Measurements from ENCODE around the gene ODC1. TPM values are rescaled to one million over a fixed set of nuclear protein-coding genes. Genes with fewer than 3 reads are reported as not detected.
A peak's percentile ranks its signal among the peaks of the same experiment; 100 is the strongest.
"Not testable (repeated sequence)": the region's sequence is repeated elsewhere in the genome, so short reads cannot be mapped to it uniquely, and the experiment has no call there.

The ODC1 gene
- 58.0 TPM for total RNA-seq
- long read RNA-seq, transcript ODC1-201 (12 exons, 2,653 nt): major isoform, 151 of 185 reads
- long read RNA-seq, partial matches to known transcripts: 24 of 185 reads
- long read RNA-seq, other reads (novel, unspliced or antisense): 10 of 185 reads

DNA sequence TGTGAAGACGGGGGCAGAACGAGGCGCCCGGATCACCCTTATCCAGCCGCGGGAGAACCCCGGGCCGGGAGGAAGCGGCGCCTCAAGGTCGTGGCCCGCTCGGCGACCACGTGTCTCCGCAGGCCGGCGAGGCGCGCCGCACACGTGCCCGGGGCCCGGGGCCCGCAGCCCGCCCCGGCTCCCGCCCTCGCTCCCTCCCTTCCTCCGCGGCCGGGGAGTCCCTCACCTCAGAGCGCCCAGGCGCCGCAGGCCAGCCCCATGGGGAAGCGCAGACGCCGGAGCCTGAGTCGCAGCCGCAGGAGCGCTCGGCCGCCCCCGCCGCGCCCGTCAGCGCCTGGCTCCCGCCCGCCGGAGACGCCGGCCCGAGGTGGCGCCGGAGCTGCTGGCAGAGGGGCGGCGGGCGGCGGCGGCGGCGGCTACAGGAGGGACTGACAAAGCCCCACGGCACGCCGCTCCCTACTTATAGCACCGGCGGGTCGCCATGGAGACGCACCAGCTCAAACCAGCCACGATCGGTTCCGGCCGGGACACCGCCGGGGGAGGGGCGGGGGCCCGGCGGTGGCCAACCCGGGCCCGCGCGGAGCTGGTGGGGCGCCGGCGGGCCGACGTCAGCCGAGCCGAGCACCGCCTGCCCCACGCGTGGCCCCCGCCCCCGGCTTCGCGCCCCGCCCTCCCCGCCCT, at the start of gene ODC1:
Gene ODC1, minus strand, starts transcription at position 433 of the 681 bp plus-strand sequence. CDS start 3,295 bp downstream, outside the sequence.
- intact Hi-C loops (cut with DNase I): no loop called here
- peak; percentile 97 for DNase-seq (ENCODE audit: low spot score)

DNA sequence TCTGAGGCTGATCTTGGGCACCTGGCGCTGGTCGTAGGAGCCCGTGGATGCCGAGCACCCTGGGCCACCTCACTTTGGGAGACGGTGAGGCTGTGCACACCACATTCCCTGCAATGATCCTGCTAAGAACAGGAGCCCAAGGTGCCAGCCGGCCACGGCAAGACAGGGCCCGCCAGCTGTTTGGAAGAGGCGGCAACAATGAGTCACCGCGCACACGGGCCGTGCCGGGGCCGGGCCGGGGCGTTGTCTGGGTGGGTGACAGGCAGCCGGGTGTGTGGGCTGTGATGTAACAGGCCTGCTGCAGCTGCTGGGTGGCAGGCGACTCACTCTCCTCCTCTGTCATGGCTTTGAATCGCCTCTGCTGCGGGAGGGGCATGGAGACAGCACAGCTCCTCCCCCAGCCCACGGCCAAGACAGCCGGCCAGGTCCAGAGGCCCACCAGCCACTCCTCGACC, 49.7 kb upstream of the ODC1 start:
- intact Hi-C loops (cut with DNase I): no loop called here

DNA sequence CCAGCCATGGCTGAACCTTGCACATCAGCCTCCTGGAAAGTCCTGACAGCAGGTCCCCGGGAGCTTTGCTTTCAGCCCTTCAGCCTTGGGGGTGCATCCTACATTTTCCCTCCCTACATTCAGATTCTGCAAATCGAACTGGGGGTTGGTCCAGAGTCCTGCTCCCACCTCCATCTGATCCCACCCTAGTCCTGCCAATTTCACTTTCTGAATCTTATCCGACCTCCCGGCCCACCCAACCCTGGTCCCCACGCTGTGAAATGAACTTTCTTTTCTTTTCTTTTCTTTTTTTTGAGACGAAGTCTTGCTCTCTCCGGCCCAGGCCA, 47.8 kb upstream of the ODC1 start:
- intact Hi-C loops (cut with DNase I): no loop called here
- DNase-seq (ENCODE audit: low spot score): peak; percentile 26

More for the DNA sequence above, 49.7 kb upstream of the ODC1 start:
- peak; percentile 71 for DNase-seq (ENCODE audit: low spot score)

DNA sequence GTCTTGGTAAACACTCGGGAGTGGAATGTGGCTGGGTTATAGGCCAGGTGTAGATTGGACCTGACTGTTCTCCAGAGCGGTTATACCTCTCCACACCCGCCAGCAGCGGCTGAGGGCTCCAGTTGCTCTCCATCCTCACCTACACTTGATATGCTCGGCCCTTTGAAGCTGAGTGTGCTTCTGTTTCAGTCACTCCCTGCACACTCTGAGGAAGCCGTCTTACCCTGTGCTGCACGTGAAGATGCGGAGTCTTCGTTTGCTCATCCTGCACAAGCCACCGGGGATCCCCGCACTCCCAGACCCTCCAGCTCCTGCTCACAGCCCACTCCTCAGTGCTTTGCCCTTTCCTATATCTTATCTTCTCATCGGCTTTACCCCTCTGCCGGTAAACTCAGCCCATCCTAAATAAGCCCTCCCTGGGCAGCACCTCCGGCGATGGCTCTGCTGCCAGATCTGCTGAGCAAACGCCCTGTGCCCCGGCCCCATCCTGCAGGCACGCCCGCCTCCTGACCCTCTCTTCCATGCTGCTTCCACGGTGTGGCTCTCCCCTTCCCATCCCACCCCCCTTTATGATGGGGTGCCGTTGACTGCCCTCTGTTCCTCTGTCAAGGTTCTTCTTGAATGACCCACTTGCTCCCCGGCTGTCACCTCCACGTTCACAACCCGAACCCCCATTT, 47.3 kb upstream of the ODC1 start:
- intact Hi-C loops (cut with DNase I): no loop called here
- peak; percentile 65 for DNase-seq (ENCODE audit: low spot score)

DNA sequence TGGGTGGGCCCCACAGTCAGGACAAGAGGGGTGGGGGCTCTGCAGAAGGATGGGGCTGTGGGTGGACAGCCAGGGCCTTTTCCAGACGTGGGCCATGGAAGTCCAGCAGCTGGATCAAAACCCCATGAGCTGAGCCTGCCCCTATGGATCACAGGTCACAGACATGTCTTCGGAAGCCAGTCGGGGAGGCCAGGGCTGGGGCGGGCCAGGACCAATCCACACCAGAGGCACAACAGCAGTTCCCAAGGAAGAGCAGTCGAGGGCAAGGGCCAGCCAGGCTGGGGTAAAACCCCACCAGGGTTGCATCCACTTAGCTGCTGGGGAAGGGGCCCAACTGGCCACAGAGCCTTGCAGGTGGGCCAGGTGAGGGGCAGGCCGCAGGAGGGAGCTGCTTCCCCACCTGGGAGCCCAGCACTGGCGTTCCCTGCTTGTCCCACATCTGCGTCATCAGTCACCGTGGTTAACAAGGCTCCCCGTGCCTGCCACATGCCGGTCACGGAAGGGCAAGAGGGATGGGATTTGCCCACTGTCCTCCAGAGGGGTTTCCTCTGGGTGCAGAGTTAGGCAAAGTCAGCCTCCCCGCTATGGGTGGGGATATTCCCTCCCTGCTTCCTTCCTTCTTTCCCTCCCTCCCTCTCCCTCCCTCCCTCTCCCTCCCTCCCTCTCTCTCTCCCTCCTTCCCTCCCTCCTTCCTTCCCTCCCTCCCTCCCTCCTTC, 46.4 kb upstream of the ODC1 start:
- intact Hi-C loops (cut with DNase I): no loop called here
- DNase-seq (ENCODE audit: low spot score): peak; percentile 57

DNA sequence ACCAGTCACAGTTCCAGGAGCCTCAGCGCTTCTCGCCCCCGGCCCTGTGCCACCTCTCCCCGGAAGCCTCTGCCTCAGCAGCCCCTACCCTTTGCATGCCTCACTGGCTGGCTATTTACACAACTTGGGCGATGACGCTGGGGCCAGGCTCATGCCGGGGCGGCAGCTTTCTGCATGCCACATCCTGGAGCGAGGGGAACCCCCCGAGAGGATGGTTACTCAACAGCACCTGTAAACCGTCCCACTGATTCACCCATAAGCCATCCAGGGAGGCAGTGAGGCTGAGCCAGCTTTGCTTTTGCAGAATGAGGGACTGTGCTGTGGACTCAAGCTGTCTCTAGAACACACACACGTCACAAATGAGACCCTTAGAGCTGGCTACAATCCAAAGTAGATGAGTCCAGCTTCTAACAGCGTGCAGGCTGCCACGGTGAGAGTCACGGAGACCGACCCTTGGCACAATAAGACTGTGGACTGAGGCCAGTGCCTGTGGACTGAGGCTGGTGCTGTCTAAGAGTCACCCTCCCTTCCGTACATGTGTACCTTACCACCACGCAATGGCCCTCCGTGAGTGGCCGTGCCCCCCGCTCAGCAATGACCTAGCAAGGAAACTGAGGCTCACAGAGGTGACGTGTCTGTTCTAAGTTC, 45.6 kb upstream of the ODC1 start:
- intact Hi-C loops (cut with DNase I): no loop called here
- peak; percentile 76 for DNase-seq (ENCODE audit: low spot score)

DNA sequence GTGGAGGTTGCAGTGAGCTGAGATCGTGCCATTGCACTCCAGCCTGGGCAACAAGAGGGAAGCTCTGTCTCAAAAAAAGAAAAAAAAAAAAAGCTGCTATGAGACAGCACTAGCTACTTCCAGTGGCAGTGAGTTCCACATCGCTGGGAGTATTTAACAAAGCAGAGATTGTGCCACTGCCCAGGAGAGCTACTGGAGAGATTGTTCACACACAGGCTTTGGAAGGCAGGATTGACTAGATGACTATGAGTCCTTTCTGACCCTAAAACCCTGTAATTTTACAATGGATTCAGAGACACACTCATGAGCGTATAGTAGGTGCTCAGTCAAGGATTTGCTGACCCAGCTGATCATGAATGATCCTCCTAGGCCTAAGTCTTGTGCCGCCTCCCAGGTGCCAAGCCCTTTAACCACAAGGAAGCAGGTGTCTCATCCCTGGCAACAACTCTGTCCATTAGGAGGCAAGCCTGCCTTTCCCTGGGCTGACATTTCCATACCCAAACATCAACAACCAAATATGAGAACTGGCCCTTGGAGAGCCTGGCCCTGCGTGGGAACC, 45.0 kb upstream of the ODC1 start:
- DNase-seq (ENCODE audit: low spot score): peak; percentile 7
- intact Hi-C loops (cut with DNase I): no loop called here

DNA sequence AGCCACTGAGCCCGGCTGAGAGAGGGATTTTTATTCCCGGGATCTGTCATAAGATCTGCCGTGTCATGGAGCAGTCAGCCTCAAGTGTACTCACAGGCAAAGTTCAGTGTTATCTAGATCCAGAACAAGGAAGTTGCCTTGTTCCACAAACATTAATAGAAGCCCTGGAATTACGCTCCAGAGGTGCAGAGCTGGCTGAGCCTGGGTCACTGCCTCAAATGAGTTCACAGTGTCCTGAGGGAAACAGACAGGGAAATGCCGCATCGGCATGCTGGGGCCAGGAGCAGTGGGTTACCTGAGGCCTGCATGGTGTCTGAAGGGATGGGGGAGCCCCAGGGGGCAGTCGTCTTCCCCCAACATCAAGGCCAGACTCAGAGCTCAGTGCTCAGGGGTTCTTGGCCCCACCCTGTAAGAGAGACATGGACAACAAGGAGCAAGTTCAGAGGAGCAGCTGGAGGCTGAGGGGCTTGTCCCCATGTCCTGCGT, 42.7 kb upstream of the ODC1 start:
- DNase-seq (ENCODE audit: low spot score): peak; percentile 44
- intact Hi-C loops (cut with DNase I): no loop called here

DNA sequence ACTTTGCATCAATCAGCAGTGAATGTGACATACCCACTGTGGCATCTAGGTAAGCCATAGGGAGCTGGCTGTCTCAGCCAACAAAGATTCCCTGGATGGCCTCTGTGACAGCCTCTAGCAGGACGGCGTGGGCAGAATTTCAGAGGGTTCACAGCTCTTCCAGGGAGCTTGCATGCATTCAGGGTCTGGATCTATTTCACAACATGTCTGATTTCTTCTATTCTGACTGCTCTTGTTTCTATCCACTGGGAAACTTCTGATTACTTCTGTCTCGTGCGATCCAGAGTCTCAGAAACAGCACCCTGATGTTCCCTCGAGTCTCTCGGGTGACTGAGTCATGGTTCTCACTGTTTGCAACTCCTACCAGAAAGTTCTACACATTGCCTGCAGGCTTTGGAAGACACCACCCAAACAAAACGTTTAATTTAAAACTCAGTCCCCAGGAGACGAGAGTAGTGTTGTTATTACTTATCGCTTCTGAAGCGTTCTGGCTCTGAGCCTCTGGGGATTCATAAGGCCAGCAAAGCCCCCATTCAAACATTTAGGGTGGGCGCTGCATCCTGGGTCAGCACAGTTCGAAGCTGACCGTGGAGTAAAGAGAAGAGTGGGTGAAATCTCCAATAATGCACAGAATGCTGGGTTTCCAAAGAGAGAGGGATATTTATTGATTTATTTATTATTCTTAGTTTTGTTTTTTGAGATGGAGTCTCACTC, 41.9 kb upstream of the ODC1 start:
- no peak for DNase-seq (ENCODE audit: low spot score)
- intact Hi-C loops (cut with DNase I): no loop called here

DNA sequence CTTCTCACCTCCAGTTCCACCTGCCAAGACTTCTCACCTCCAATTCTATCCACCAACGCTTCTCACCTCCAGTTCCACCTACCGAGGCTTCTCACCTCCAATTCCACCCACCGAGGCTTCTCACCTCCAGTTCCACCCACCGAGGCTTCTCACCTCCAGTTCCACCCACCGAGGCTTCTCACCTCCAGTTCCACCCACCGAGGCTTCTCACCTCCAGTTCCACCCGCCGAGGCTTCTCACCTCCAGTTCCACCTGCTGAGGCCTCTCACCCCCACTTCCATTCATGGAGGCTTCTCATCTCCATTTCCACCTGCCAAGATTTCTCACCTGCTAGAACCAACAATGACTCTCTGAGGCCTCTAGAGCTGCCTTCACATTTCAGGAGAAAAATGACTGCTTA, 40.0 kb upstream of the ODC1 start:
- intact Hi-C loops (cut with DNase I): not testable (repeated sequence)
- peak; percentile 36 for DNase-seq (ENCODE audit: low spot score)

DNA sequence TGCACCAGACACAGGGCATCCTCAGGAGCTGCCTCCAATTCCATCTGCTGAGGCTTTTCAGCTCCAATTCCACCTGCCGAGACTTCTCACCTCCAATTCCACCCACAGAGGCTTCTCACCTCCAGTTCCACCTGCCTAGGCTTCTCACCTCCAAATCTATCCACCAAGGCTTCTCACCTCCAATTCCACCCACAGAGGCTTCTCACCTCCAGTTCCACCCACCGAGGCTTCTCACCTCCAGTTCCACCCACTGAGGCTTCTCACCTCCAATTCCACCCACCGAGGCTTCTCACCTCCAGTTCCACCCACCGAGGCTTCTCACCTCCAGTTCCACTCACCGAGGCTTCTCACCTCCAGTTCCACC, 39.6 kb upstream of the ODC1 start:
- intact Hi-C loops (cut with DNase I): not testable (repeated sequence)
- DNase-seq (ENCODE audit: low spot score): peak; percentile 51

DNA sequence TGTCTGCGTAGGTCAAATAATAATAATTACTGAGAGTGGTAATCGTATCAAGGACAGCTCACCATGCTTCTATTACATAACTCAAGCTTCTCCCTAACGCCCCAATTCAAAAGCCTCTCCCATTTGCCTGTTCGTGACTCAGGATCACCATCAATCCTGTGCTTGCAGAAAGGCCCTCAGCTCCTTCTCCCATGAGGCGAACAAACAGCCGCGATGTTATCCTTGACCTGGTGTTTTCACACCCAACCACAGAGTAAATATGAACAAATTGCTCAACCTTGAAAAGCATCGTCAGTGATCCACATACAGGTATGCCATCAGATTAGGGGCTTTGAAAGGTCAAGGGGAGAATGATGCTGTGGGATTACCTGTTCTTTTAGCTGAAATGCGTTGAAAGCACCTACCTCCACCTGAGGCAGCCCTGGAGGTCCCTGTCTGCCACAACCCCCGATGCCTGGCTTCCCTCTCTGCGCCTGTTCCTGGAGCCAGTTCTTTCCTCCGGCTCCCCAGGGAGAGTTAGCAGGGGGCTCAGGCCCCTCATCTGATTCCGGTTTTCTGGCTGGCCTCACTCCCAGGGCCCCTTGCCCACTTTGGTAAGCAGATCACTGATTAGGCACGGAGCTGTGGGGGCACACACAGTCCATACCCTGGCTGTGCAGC, 39.1 kb upstream of the ODC1 start:
- intact Hi-C loops (cut with DNase I): no loop called here
- DNase-seq (ENCODE audit: low spot score): peak; percentile 60

DNA sequence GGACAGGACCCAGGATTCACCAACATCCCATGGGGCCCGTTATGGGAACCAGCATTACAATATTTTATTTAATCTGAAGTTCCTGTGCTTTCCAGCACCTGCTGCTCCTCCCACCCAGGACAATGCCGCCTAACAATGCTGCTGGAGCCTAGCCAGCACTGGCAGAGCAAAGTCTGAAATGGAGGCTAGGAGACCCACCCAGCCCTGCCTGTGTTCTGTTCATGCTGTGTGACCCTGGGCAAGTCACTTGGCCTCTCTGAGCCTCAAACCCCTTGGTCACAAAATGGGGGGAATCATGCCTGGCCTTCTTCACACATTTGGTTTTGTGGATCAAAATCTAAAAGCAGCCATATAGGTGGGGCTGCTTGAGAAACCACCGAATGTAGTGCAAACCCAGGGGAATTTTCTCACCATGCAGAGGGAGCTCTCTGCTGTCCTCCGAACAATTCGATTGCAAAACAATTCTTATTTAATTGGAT, 38.5 kb upstream of the ODC1 start:
- intact Hi-C loops (cut with DNase I): no loop called here
- DNase-seq (ENCODE audit: low spot score): peak; percentile 29

DNA sequence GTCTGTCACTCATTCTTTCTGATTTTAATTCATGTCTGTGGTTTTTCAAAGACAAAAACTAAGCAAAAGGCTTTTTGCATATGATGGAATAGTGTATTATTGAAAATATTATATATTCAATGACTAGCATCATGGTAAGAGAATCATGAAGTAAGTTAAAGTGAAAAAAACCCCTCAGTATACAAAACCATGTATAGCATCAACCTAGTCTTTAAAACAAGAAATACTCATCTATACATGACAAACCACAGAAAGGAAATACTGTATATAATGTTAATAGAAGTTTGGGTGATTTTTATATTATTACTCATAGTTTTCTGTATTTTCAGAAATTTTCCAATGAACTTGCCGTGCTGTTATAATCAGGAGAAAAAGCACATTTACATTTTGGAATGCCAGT, 38.0 kb upstream of the ODC1 start:
- DNase-seq (ENCODE audit: low spot score): no peak
- intact Hi-C loops (cut with DNase I): no loop called here

DNA sequence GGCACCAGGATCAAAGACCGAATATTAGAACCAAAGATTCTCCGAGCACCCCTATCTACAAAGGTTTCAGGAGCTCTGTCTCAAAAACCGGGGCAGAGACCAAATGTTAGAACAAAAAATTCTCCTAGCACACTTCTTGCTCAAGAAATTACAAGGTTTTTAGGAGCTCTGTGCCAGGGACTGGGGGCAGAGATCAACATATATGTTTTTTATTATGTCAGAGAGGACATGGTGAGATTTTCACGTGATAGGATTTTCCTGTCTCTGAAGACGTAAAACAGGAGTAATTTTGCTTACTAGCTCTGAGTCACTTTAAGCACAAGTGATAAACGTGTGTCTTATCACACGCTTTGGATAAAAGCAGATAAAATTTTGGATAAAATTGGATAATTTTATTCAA, 34.8 kb upstream of the ODC1 start:
- intact Hi-C loops (cut with DNase I): no loop called here

DNA sequence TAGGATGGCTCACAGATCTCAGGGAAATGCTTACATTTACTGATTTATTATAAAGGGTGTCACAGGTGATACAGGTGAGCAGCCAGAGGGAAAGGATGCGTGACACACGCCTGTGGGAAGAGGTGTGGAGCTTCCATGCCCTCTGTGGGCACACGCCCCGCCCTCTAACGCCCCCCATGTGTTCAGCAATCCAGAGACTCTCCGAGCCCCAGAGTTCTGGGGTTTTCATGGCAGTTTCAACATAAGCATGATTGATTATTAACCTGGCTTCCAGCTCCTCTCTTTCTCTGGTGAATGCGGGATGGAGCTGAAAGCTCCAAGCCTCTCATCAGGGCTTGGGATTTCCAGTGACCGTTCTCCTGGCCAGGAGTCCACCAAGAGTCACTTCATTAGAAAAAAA, 34.3 kb upstream of the ODC1 start:
- intact Hi-C loops (cut with DNase I): no loop called here
- DNase-seq (ENCODE audit: low spot score): peak; percentile 35

More for the DNA sequence above, 34.8 kb upstream of the ODC1 start:
- no peak for DNase-seq (ENCODE audit: low spot score)

DNA sequence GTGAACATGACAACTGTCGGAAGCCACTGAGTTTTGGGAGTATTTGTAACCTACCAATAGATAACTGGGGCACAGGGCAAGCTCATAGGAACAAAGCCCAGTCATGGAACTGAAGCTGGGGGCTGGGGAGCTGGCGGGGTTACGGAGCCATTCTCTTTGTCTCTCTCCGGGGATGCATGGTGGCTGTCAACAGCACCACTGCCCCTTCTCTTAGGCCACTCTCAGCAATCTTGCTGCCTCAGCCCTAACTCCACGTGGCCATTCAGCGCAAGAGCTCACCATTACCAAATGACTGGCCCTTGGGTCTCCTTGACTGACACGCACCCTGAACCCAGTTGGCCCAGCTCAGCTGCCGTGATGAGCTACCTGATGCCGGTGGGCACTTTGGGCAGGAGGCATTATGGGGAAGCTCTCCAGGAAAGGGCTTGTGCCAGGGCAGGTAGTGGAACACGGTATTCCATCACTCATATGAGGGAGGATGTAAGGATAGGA, 33.6 kb upstream of the ODC1 start:
- peak; percentile 20 for DNase-seq (ENCODE audit: low spot score)
- intact Hi-C loops (cut with DNase I): no loop called here

DNA sequence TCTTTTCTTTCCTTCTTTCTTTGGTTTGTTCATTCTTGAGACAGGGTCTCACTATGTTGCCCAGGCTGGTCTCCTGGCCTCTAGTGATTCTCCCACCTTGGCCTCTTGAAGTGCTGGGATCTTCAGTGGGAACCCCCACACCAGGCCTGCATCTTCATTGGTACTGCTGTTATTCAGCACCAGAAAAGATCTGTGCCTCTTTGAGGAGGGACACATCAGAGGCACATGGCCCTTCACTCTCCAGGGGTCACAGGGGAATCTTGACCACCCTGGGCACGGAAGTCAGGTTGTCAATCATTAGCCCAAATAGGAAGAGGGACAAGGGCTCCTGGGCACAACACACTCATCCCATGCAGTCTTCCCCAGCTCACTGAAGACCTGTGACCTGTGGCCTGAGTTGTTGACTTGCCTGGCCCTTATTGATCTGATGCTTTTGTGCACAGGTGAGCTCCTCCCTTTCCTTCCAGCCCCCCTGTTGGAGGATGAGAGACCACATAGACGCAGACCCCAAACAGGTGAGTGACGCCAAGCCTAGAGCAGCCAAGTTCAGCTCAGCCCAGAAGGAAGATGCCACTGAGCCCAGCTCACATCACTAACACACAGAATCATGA, 33.0 kb upstream of the ODC1 start:
- intact Hi-C loops (cut with DNase I): no loop called here
- DNase-seq (ENCODE audit: low spot score): peak; percentile 56
